GM19397 (cell line): ENCODE results near the gene LECT2.

Experiments used
- ATAC-seq: cut with Tn5 transposase; IDR thresholded peaks from one replicate; pipeline ENCODE4 v1.9.1; 2021; ENCODE audit warnings: mild to moderate bottlenecking, moderate library complexity; ENCODE audit not compliant: unreplicated experiment

Gene LECT2

DNA sequence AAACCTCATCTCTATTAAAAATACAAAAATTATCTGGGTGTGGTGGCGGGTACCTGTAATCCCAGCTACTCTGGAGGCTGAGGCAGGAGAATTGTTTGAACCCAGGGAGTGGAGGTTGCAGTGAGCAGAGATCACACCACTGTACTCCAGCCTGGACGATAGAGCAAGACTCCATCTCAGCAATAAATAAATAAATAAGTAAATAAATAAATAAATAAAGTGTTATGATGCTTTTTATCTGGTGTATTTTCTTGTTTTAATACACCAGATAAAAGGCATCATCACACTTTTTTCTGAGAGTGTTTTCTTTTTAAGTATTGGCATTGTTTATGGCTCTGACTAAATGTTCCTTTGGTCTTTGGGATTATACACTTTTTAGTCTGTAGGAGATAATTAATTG is 24.2 kb upstream of the LECT2 start:
- ATAC-seq = no peak

DNA sequence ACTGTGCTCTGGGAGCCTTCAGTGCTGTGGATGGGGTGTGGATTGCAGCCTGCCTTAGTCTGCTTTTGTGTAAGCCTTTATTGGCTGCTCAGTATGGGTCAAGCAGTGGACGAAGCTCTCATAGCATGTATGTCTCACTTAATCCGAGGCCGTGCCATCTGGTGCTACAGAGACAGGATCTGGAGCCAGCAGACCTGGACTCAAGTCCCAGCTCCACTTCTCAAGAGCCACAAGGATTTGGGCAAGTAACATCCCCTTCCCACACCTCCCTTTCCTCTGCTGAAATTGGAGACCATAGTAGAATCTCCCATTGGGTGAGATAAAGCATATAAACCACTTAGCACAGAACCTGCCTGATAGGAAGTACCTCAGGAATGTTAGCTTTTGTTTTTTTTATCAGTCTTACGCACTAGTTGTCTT is 23.4 kb upstream of the LECT2 start:
- no peak for ATAC-seq

DNA sequence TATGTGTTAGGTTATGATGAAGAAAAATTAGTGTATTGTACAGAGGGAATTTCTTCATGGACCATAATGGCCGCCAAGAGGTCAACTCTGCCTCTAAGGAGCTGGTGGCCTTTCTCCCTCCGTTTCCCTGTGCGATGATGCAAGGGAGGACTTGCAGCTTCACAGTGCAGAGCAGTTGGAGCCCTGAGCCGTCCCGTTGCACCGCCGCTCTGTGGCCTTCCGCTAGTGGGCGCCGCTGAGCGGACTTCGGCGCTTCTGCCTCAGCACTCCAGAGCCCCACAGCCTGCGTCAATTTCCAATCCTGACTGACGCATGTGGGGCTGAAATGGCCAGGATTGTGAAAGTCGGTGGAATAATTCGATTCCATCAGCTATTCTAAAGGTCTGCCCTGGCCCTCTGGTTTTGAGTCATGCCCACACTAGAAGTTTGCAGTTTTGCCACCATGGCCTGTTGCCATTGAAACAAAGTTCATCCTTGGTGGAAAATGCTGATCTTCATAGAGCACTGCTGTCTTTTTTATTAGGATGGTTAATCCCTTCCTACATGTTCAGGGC is 22.7 kb upstream of the LECT2 start:
- no peak for ATAC-seq

DNA sequence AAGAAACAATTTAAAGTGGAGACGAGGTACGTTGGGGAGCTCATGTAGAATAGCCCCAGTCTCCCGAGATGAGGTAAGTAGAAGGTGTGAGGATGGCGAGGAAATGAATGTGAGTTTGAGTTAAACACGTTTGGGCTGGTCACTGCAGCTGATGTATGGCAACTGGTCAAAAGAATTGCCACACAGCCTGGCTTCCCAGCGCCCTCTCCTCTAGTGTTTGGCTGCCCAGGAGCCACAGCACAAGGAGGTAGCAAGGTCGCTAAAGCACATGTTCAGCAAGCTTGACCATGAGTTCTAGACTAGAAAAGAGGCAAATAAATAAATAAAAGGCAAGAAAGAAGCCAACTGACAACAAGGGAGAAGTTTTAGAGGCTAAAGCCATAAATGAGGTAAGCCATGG is 21.4 kb upstream of the LECT2 start:
- ATAC-seq = no peak

DNA sequence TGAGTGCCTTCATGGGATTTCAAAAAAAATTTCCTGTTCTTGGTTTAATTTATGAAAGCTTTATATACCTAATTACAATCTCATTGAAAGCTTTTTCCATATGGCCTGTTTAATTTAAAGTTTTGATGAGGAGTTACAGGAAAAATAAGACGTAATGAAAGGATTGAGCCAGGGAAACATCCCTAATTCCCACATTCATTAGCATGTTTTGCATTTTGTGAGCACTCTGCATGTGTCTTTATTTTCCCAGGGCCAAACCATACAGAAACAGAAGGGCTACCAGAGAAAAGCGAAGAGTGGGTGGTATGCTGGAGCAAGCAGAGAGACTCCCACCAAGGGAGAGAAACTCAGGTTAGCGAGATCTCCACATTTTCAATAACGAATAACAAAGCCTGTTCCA is 20.3 kb upstream of the LECT2 start:
- ATAC-seq = no peak

DNA sequence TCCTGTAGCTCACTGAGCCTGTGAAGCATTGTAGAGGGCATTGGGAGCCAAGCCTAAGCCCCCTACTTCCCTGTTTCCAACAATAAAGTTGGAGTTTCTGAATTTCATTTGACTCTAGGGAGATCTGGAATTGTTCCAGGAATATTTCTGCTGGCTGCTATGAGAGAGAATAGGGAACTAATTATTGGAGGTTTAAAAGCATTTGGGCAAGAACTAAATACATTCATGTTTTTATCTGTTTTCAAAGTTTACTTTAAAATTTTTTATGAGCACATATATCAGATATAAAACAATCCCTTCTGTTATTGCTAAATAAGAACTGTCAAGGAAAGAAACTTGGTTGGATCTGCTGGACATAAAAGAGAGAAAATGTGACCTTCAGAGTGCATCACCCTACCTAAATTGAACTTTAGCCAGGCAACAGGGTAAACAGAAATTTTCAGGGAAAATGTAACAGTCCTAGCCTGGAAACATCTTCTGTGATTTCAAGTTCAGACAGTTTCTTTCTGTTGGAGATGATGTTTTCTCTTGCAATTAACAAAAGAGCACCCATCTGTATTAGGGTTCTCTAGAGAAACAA is 19.3 kb upstream of the LECT2 start:
- ATAC-seq = no peak

DNA sequence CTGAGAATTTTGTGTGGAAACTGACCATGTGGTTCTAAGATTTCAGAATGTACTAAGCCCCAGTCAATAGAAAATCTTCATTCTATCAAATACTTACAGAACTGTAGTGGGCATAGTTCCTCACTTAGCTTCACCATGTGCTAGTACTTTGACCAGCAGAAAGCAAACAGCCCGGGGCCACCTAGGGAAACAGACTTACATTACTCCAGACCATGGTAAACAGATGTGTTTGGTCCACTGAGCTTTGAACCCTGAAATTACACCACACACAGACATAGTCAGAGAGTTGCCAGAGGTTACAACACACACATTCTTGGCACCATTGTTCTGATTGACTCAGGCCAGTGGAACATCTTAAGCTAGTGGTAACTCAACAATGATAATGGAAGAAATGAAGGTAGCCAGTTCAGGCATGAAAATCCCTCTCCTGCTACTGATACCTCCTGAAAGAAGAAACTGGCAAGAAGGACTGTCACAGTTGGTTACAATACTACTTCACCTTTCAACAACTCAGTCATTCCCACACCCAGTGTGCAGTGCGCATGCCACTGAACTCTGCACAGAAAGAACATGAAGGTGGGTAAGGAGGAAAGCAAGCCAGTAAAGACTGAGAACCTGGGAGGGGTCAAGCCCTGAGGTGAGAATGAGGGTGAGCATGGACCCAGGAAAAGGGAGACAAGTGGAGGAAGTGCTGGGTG is 18.7 kb upstream of the LECT2 start:
- ATAC-seq = no peak

DNA sequence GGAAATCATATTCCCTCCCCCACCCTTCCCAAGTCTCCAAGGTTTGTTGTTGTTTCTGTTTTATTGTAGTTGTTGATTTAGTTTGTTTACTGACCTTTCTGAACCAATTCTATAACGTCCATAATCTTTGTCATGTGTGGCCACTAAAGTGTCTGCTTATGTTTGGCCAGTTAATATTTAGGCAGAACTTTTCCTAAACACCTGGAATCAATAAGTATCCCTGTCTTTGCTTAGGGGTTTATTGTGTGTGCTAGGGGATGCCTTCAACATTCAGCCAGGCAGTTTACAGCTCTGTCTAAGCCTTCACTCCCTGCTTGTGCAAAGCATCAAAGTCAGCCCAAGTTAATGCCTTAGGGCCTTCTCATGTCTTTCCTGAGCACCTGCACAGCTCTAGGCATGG is 16.9 kb upstream of the LECT2 start:
- ATAC-seq = no peak

DNA sequence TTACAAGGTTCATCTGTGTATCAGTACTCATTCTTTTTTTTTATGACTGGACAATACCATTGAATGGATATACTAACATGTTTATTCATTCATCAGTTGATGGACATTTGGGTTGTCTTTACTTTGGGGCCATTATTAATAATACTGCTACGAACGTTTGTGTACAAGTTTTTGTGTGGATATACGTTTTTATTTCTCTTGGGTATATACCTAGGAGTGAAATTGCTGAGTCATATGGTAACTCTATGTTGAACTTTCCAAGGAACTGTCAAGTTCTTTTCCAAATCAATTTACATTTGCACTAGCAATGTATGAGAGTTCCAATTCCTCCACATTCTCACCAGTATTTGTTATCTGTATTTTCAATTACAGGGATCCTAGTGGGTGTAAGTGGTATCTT is 12.0 kb upstream of the LECT2 start:
- no peak for ATAC-seq

DNA sequence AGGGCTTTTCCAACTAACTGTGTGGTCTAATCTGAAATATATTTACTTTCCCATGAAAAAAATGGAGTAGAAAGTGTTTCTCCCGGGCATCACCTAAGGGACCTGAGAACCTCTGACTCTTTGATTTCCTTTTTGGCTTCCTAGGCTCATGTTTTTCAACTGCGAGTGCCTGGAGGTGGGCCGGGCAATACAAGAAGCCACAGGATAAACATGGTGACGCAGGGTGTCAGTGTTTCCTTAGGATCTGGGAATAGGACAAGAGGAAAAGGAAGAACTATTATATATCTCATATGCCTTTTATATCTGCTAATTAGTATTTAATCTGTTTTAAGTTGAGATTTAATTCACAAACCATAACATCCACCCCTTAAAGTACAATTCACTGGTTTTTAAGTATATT is 11.4 kb upstream of the LECT2 start:
- no peak for ATAC-seq

DNA sequence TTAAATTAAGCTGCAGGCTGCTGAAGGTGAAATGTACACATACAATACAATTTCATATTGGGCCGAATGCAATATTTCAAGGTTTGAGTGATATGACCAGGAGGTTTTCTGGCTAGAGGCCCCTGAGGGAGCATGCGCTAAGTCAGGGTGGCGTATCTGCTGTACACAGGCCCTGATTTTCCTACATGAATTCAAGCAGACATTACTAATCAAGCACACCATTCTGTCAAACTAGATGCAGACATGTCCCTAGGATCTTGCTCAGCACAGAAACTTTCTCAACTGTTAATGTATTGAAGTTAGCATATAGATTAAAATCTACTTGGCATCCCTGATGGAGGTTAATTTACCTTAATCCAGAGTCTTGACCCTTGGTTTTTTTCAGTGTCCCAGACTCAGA is 10.7 kb upstream of the LECT2 start:
- no peak for ATAC-seq

DNA sequence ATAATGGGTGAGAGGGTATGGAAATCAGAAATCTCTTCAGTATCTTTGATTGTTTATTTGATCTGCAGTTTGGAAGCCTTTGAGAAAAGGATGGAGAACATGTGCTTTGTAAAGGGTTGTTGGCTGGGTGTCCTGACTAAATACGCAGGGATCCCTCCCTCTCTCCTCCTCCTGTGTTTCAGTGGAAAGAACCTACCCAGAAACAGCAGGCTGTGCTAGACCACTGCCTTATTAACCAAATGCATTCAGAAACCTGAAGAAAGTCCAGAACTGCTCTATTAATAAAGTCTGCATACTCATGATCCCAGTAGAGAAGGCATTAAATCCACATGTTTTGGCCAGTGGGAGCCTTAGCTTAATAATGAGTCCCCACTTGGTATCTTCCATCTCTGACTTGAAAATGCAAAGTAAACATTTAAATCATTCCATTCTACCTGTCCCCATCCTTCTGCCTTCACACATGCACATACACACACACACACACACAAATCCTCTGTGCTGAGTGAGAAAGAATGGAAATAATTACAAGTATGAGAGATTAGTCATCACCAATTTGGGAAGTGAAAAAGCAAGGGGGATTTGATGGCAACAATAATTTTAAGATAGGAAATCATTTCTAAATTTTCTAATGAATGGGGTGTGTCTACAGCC is 10.0 kb upstream of the LECT2 start:
- no peak for ATAC-seq

DNA sequence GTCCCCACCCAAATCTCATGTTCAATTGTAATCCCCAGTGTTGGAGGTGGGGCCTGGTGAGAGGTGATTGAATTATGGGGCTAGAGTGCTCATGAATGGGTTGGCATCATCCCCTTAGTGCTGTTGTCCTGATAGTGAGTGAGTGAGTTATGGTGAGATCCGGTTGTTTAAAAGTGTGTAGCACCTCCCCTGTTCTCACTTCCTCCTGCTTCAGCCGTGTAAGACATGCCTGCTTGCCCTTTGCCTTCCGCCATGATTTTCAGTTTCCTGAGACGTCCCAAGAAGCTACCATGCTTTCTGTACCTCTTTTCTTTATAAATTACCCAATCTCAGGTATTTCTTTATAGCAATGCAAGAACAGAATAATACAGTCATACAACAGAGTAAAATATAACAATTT is 742 bp upstream of the LECT2 start:
- ATAC-seq = no peak

DNA sequence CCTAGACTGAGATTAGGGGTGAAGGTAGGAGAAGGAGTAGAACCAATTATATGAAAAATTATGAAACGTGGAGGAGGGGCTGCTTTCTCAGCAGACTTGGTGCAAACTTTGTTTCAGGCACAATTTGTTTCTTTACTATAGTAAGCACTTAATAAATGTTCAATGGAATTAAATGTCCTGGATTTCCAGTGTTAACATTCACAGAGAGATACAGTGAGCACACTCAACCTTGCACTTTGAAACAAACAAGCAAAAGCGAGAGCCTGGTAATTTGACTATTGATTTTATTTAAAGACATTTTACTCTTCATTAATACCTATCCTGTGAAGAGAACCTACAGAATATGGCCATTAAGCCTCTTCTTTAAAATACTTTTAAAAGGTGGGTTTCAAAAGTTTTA is 933 bp downstream of the LECT2 start:
- ATAC-seq = no peak

DNA sequence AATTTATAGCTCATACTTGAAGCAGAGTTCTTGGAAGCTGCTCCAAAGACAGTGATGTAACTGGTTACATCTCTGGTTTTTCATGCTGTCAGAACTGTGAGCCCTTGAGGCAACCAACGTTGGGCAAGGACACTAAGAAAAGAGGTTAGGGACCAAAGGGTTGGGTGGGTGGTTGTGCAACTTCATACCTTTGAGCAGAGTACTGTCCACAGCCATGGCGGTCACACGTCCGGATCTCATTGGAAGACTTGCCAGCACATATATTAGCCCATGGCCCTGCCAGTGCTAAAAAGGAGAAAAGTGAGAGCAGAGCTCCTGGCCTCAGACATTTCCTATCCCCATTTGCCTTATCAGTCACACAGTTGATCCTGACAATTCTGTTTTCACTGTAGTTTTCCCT is 2.1 kb downstream of the LECT2 start:
- no peak for ATAC-seq

DNA sequence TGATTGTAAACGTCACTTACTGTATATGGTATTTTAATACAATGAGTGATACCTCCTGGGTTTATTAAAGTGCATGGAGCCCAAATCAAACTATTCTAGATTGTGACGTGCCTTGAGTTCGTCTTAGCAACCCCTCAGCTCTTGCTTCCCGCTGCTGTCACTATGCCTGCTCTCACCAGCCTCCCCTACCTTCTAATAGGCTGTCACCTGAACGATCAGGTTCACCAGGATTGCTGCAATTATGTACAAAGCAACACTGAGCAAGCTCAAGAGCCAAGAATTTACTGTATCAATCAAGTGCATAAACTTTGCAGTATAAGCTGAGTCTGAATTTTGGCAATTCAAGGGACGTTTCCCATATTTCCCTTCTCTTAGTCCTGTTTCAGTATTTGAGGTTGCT is 3.0 kb downstream of the LECT2 start:
- ATAC-seq = no peak

DNA sequence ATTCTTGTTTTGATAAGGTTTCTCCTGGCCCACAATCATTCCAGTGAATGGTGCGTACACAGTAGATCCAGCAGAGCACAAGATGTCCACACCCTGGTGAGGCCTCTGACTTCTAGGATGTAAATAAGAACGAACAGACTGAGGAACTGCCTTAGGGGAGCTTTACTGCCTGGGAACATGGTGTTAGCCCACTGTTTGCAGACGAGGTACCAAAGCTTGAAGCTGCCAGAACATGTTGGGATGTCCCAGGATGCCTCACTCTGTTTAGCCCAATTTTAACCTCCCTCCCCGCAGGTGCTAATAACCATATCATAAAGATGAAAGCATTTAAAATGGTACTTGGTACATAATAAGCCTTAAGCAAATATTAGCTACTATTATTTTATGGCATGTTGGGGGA is 3.5 kb downstream of the LECT2 start:
- no peak for ATAC-seq

DNA sequence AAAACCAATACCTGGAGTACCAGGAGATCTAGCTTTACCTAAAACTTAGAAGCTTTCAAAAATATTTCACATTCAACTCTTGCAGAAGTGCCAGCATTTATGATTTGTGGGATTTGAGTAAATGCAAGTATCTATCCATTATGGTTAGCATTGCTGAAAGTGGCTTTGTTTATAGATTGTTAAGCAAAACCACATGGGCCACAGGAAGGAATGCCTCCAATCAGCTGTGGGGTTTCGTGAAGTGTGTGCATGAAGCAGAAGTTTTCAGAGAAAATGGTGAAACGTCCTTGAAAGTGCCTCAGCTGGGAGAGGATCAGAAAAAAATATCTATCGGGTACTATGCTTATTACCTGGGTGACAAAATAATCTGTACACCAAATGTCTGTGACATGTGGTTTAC is 4.2 kb downstream of the LECT2 start:
- no peak for ATAC-seq

DNA sequence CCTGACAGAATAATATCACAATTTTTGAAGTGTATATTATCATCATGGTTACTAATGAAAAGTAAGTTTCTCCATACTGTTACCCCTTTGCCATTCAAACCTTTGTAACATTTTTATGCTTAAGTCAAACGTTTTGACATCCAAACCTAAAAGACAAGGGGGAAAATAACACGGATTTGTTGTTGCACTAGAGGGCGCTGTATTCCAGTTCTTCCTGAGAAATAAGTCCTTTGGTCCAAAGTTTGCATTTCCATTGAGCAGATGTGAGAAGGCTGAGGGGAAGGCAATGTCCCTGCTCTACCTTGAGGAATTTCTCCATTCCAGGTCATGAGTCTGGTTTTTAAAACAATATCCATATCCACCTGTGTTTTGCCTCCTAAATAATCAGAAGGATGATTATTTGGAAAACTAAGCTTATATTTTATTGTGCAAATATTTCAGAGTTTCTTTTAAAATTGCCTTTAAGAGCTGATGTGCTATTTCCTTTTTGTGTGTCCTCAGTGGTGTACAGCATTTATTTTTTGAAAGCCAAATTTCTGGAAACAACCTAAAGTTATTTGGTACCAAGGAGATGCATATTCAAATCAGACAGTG is 9.7 kb downstream of the LECT2 start:
- no peak for ATAC-seq

DNA sequence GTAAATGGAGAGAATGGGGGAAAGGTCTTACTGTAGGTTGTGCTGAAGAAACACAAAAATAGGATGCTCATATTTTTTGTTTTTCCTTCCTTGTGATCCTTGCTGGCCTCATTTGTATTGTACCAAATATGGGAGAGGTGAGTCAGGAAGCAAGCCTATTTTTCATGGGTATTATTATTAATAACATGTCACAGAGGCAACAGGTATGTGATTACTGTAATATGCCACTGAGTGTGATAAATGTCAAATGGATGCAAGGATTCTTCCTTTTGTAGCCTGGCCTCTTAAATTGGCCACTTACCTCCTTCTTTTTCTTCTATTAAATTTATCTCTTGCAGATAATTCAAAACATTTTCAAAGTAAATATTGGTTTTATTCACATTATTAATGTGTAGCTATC is 10.2 kb downstream of the LECT2 start:
- ATAC-seq = no peak

DNA sequence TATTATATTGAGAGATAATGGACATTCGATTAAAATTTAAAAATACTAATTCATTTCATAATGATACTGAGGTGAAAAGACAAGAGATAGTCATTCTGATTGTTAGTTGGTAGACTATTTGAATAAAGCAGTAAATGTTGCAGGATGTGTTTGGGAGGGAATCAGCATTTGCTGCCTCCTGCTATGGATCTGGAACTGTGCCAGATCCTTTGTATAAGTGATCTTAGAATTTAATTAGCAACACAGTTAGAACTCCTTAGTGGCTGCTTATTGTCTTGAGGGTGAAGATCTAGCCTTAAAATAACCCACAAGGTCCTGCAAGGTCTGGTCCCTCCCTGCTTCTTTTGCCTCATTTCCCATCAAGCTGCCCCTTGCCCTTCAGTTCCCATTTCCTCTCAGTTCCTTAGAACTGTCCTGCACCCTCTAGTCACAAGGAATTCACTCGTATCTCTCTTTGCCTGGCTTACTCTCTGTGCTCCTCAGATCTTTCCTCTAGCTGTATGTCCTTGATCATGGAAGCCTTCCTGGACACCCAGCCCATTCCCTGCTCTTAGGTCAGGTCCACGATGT is 12.5 kb downstream of the LECT2 start:
- ATAC-seq = no peak

DNA sequence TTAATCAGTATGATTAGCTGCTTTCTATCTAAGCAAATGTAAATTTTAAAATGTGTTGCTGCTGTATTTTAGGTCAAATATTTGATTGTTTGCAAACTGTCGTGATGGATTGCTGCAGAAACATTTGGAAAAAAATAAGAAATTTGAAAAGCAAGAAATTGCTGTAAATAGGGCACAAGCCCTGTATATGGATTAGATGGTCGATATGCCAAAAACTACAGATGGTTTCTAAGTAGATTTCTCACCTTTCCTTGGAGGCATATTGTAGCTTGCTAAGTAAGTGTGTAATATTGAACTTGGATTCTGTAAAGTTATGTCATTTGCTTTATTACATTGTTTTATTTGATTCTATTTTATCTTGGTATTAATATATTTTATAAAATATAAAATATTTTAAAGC is 13.1 kb downstream of the LECT2 start:
- ATAC-seq = no peak
